Endothelial cell of umbilical vein (primary cell): ENCODE data around the gene COBLL1. TPM values are rescaled to one million over a fixed set of nuclear protein-coding genes. Genes with fewer than 3 reads are reported as not detected.

ENCODE experiments used
- BruUV-seq: library from RNA; stranded (reverse); fragments of 400-500 nt; replicated peaks from 2 replicates; lab custom pipeline; 2021; lab: Mats Ljungman, UMichigan
- CTCF ChIA-PET: fragments of 300-600, 350-600 bp; sonication (Branson Sonifier 250); formaldehyde crosslinking; loops from one replicate; lab custom pipeline; 2021; ENCODE audit warnings: antibody characterized with exemption, inconsistent platforms; lab: Charles Lee
- POLR2A ChIA-PET: fragments of 300-600, 350-600 bp; sonication (Branson Sonifier 250); formaldehyde crosslinking; loops from one replicate; lab custom pipeline; 2021; ENCODE audit warnings: antibody characterized with exemption, inconsistent platforms; lab: Charles Lee
- DNase-seq: peaks from one replicate; pipeline ENCODE4 v3.0.0-alpha.2; 2011; ENCODE audit warnings: low read depth, low spot score
- FAIRE-seq: peaks from 2 replicates; lab custom pipeline; 2011; peaks lifted over from hg19 to GRCh38; lab: Jason Lieb, UNC
- H2AFZ ChIP-seq: 2 replicates; pipeline ENCODE4 v1.6.0; 2012; ENCODE audit warnings: low read depth, low read length, control low read depth, inconsistent platforms
- H3K27ac ChIP-seq: 2 replicates; pipeline ENCODE4 v1.5.1; 2011; ENCODE audit warnings: low read depth, mild to moderate bottlenecking, control low read depth, low read length, moderate library complexity; ENCODE audit not compliant: insufficient read depth
- H3K27me3 ChIP-seq, 2 experiments: 2 replicates each; pipeline versions ENCODE4 v1.6.0 to v1.6.1; 2011; ENCODE audit warnings: low read length in 2 of 2, mixed read lengths in 1 of 2; ENCODE audit not compliant: control insufficient read depth in 2 of 2, insufficient read depth in 2 of 2
- H3K36me3 ChIP-seq, 2 experiments: 2 replicates in 1 of 2; 3 replicates in 1 of 2; pipeline ENCODE4 v1.5.1; 2011; ENCODE audit warnings: low read length in 2 of 2, mild to moderate bottlenecking in 1 of 2, moderate library complexity in 1 of 2; ENCODE audit not compliant: control insufficient read depth in 2 of 2, insufficient read depth in 2 of 2; ENCODE audit errors: extremely low read depth in 1 of 2
- H3K4me1 ChIP-seq: 3 replicates; pipeline ENCODE4 v1.5.1; 2011; ENCODE audit warnings: mild to moderate bottlenecking, low read length; ENCODE audit not compliant: control insufficient read depth, insufficient read depth; ENCODE audit errors: extremely low read depth
- H3K4me2 ChIP-seq: 2 replicates; pipeline ENCODE4 v1.6.1; 2011; ENCODE audit warnings: low read length, control low read depth, mixed read lengths; ENCODE audit not compliant: insufficient read depth
- H3K4me3 ChIP-seq, 3 experiments: fragments of 200-600 bp in 1 of 3; sonication (generic), shearing (Covaris generic) in 1 of 3; replicated peaks in 1 of 3; 2 replicates each; pipeline ENCODE4 v1.5.1; 2011 to 2016; ENCODE audit warnings: control low read depth in 3 of 3, low read length in 3 of 3, mild to moderate bottlenecking in 2 of 3, inconsistent platforms in 1 of 3, low read depth in 1 of 3, moderate library complexity in 1 of 3; ENCODE audit not compliant: insufficient read depth in 1 of 3
- H3K79me2 ChIP-seq: 2 replicates; pipeline ENCODE4 v1.6.0; 2012; ENCODE audit warnings: low read length, inconsistent platforms; ENCODE audit not compliant: control insufficient read depth, insufficient read depth
- H3K9ac ChIP-seq: replicated peaks from 2 replicates; pipeline ENCODE3; 2011; ENCODE audit warnings: low read length, control low read depth; ENCODE audit not compliant: insufficient read depth; ENCODE audit errors: extremely low read depth
- H3K9me1 ChIP-seq: replicated peaks from 3 replicates; pipeline ENCODE4 v1.6.0; 2011; ENCODE audit warnings: mild to moderate bottlenecking, low read length; ENCODE audit not compliant: control insufficient read depth, insufficient read depth; ENCODE audit errors: extremely low read depth
- H3K9me3 ChIP-seq: replicated peaks from 2 replicates; pipeline ENCODE4 v1.5.1; 2012; ENCODE audit warnings: low read length, inconsistent platforms; ENCODE audit not compliant: control insufficient read depth, insufficient read depth
- H4K20me1 ChIP-seq: replicated peaks from 2 replicates; pipeline ENCODE3; 2011; ENCODE audit warnings: mild to moderate bottlenecking, low read length; ENCODE audit not compliant: control insufficient read depth, insufficient read depth; ENCODE audit errors: extremely low read depth
- EZH2 ChIP-seq: IDR thresholded peaks from 2 replicates; pipeline ENCODE4 v1.6.1; 2012; ENCODE audit warnings: borderline replicate concordance, low read depth, mild to moderate bottlenecking, moderate library complexity, low read length, inconsistent platforms; ENCODE audit not compliant: severe bottlenecking
- FOS ChIP-seq: IDR thresholded peaks from 2 replicates; pipeline ENCODE4 v1.6.1; 2011; ENCODE audit warnings: mild to moderate bottlenecking, low read length, moderate library complexity, borderline replicate concordance; ENCODE audit not compliant: insufficient read depth
- GATA2 ChIP-seq: IDR thresholded peaks from 2 replicates; pipeline ENCODE4 v1.7.0; 2011; ENCODE audit warnings: low read depth, mild to moderate bottlenecking, moderate library complexity, mixed read lengths, low read length; ENCODE audit not compliant: insufficient read length, insufficient read depth
- JUN ChIP-seq: IDR thresholded peaks from 2 replicates; pipeline ENCODE4 v1.6.1; 2011; ENCODE audit warnings: borderline replicate concordance, low read depth; ENCODE audit not compliant: insufficient read length, insufficient read depth
- MYC ChIP-seq: IDR thresholded peaks from one replicate; pipeline ENCODE4 v1.6.1; 2011; ENCODE audit warnings: mild to moderate bottlenecking, low read depth, low read length
- POLR2A ChIP-seq: IDR thresholded peaks from 2 replicates; pipeline ENCODE4 v1.6.1; 2012; ENCODE audit warnings: low read depth, mild to moderate bottlenecking, control low read depth, low read length
- POLR2AphosphoS5 ChIP-seq: IDR thresholded peaks from 2 replicates; pipeline ENCODE4 v1.6.1; 2012; ENCODE audit warnings: low read depth, mild to moderate bottlenecking, control low read depth, low read length, moderate library complexity; ENCODE audit not compliant: insufficient read depth
- dilution Hi-C: fragments of 300-500 bp; cut with MboI; formaldehyde crosslinking; loops from one replicate; pipeline ENCODE4 v1.15.0; 2019; ENCODE audit warnings: low sequenced_read_pairs; ENCODE audit not compliant: extremely low pct_ligation_motif_present
- intact Hi-C: fragments of 100-400 bp; cut with micrococcal nuclease; formaldehyde crosslinking; loops from one replicate; pipeline ENCODE4 v1.10.0; 2022
- polyA plus RNA-seq, 4 experiments: library from polyadenylated mRNA; depleted of rRNA in 3 of 4; stranded (reverse) in 3 of 4; unstranded in 1 of 4; fragments of >200 nt; gene quantifications; 2 replicates each; pipeline versions ENCODE4 v1.2.1 to v1.2.3, GENCODE V29; 2011 to 2012; ENCODE audit warnings: missing spikeins in 1 of 4
- total RNA-seq: library from RNA; stranded (reverse); gene quantifications from 2 replicates; pipeline ENCODE4 v1.2.3, GENCODE V29; 2021
- TF ChIP-seq, protein P1 (sequence below): IDR thresholded peaks from 2 replicates; pipeline ENCODE4 v1.6.1; 2011; ENCODE audit not compliant: insufficient read depth, insufficient read length
- TF ChIP-seq, protein P2 (sequence below), 2 donors: IDR thresholded peaks; 1 replicate in 1 of 2; 2 replicates in 1 of 2; pipeline ENCODE4 v1.5.1; 2011; ENCODE audit warnings: low read length in 2 of 2, mild to moderate bottlenecking in 2 of 2, moderate library complexity in 2 of 2, control low read depth in 1 of 2, inconsistent platforms in 1 of 2, low read depth in 1 of 2; ENCODE audit not compliant: insufficient read depth in 1 of 2; ENCODE audit errors: extremely low read depth in 1 of 2

The COBLL1 gene
- total and polyA plus RNA-seq, 2 donors (not counting 3 experiments of a cell fraction or from before 2014, with no cell fraction given), result 9.1 to 38.4 TPM

DNA sequence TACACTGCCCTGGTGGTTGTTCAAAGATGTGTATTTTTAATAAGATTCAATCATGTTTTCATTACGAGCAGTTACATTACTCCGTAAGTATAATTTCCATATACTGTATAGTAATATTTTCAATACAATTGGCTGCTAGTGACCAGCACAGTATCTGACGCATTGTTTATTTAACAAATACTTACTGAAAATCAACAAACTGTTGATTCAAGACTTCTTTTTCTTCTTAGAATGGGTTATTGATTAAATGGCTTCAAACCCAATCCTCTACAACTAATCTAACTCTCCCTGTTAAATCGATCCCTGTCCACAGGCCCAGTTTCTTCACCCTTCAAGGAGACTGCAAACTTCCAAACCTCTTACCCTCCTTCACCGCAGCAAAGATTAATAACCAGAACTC lies 18.5 kb downstream of the COBLL1 start:
- dilution Hi-C loops, result no loop called here

DNA sequence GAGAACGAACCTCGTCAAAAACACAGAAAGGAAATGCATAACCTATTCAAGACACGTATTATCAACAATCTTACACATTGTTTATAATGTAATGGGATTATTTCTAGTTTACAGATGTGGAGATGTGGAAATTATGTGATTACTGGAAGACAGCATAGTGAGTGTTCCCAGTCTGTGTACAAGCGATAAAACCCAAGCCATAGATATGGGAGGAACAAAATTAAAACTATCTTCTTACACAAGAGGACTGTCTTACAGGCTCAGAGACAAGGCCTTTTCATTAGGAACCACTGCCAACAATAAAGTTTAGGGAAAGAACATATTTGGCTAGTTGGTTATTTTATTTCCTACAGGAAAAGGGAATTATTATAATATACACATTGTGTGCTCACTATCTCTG lies 20.3 kb downstream of the COBLL1 start:
- dilution Hi-C loops (no loop called here), intact Hi-C loops (no loop called here)
- no peak overlapping the region for H3K9ac ChIP-seq
- H3K9me1 ChIP-seq, result no peaks in the 10 kb centered on the region
- no peaks in the 10 kb centered on the region for H3K36me3 ChIP-seq
- H4K20me1 ChIP-seq, result no peaks in the 10 kb centered on the region
- CTCF ChIA-PET, result interaction anchor here (1.5 kb wide), 1 partner anchor 12 kb away, joined by 4 read pairs; no protein-coding TSS in a partner anchor
- H3K27ac ChIP-seq, result no peak overlapping the region
- TF ChIP-seq, protein P1, sequence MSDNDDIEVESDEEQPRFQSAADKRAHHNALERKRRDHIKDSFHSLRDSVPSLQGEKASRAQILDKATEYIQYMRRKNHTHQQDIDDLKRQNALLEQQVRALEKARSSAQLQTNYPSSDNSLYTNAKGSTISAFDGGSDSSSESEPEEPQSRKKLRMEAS, result no peak
- TF ChIP-seq GATA2 (no peak), JUN (no peak), EZH2 (no peak), POLR2AphosphoS5 (no peak), MYC (no peak), POLR2A (no peak)
- TF ChIP-seq, protein P2, sequence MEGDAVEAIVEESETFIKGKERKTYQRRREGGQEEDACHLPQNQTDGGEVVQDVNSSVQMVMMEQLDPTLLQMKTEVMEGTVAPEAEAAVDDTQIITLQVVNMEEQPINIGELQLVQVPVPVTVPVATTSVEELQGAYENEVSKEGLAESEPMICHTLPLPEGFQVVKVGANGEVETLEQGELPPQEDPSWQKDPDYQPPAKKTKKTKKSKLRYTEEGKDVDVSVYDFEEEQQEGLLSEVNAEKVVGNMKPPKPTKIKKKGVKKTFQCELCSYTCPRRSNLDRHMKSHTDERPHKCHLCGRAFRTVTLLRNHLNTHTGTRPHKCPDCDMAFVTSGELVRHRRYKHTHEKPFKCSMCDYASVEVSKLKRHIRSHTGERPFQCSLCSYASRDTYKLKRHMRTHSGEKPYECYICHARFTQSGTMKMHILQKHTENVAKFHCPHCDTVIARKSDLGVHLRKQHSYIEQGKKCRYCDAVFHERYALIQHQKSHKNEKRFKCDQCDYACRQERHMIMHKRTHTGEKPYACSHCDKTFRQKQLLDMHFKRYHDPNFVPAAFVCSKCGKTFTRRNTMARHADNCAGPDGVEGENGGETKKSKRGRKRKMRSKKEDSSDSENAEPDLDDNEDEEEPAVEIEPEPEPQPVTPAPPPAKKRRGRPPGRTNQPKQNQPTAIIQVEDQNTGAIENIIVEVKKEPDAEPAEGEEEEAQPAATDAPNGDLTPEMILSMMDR (IDR thresholded peaks at IDR 0.05; ENCODE audit: extremely low read depth in 1 of 2, insufficient read depth in 1 of 2, low read depth in 1 of 2, low read length in 2 of 2), result no peak
- DNase-seq (no peak), FAIRE-seq (no peak)
- no TSS peak for BruUV-seq
- H3K4me3 ChIP-seq, result no peak overlapping the region
- POLR2A ChIA-PET, result no interaction called here
- no peaks in the 10 kb centered on the region for H3K9me3 ChIP-seq
- H3K4me2 ChIP-seq, result no peak overlapping the region
- no peaks in the 10 kb centered on the region for H3K27me3 ChIP-seq
- no peaks in the 10 kb centered on the region for H3K79me2 ChIP-seq
- no peak overlapping the region for H2AFZ ChIP-seq
- no peaks in the 10 kb centered on the region for H3K4me1 ChIP-seq

More for the DNA sequence above, 18.5 kb downstream of the COBLL1 start:
- H3K4me3 ChIP-seq, result no peak overlapping the region
- CTCF ChIA-PET, result no interaction called here
- H3K9ac ChIP-seq, result no peak overlapping the region
- no TSS peak for BruUV-seq
- H3K9me3 ChIP-seq, result no peaks in the 10 kb centered on the region
- H3K36me3 ChIP-seq, result no peaks in the 10 kb centered on the region
- no peak overlapping the region for H3K27ac ChIP-seq
- POLR2A ChIA-PET, result no interaction called here
- no peak overlapping the region for H2AFZ ChIP-seq
- TF ChIP-seq, protein P1, result no peak
- TF ChIP-seq, protein P2 (IDR thresholded peaks at IDR 0.05; ENCODE audit: extremely low read depth in 1 of 2, insufficient read depth in 1 of 2, low read depth in 1 of 2, low read length in 2 of 2), result no peak
- TF ChIP-seq FOS, result no peak
- H3K4me2 ChIP-seq, result no peak overlapping the region
- intact Hi-C loops, result no loop called here
- H4K20me1 ChIP-seq, result no peaks in the 10 kb centered on the region
- no peaks in the 10 kb centered on the region for H3K4me1 ChIP-seq
- no peak for FAIRE-seq
- no peak for DNase-seq
- H3K27me3 ChIP-seq, result no peaks in the 10 kb centered on the region
- H3K79me2 ChIP-seq, result no peaks in the 10 kb centered on the region
- no peaks in the 10 kb centered on the region for H3K9me1 ChIP-seq
